Vagina (tissue), 2 donors: ENCODE measurements around the gene SCAF1. TPM values are rescaled to one million over a fixed set of nuclear protein-coding genes. Genes with fewer than 3 reads are reported as not detected.

Experiments used
- DNase-seq, 2 donors: peaks; one replicate each; pipeline ENCODE4 v3.0.0-alpha.2; 2017; ENCODE audit errors: extremely low spot score in 2 of 2
- H3K27ac ChIP-seq: fragments of 200-600 bp; sonication (generic); one replicate; pipeline ENCODE4 v1.5.1; 2019
- H3K27me3 ChIP-seq: fragments of 200-600 bp; sonication (generic); one replicate; pipeline ENCODE4 v1.5.1; 2019
- H3K36me3 ChIP-seq, 2 donors: fragments of 200-600 bp; sonication (generic); one replicate each; pipeline ENCODE4 v1.5.1; 2017 to 2019
- H3K4me1 ChIP-seq: fragments of 200-600 bp; sonication (generic); one replicate; pipeline ENCODE4 v1.5.1; 2019
- H3K4me3 ChIP-seq, 2 donors: fragments of 200-600 bp; sonication (generic); 1 replicate in 1 of 2; 2 replicates in 1 of 2; pipeline ENCODE4 v1.5.1; 2016 to 2019
- H3K9me3 ChIP-seq: fragments of 200-600 bp; sonication (generic); one replicate; pipeline ENCODE4 v1.5.1; 2019
- POLR2A ChIP-seq, 2 donors: fragments of 450-650 bp; IDR thresholded peaks; one replicate each; pipeline ENCODE4 v1.6.1; 2017; ENCODE audit warnings: antibody characterized with exemption in 2 of 2, mild to moderate bottlenecking in 2 of 2, moderate library complexity in 2 of 2
- POLR2AphosphoS5 ChIP-seq, 2 donors: sonication (generic); formaldehyde crosslinking; IDR thresholded peaks; one replicate each; pipeline ENCODE4 v1.9.0; 2017; ENCODE audit warnings: antibody characterized with exemption in 2 of 2, mild to moderate bottlenecking in 2 of 2, low read depth in 1 of 2; ENCODE audit not compliant: insufficient read depth in 1 of 2
- intact Hi-C: fragments of 100-400 bp; cut with DNase I; formaldehyde crosslinking; loops from one replicate; pipeline ENCODE4 v1.15.1; 2023
- total RNA-seq: library from RNA; depleted of rRNA; stranded (reverse); fragments of >200 nt; gene quantifications from one replicate; pipeline ENCODE4 v1.2.3, GENCODE V29; 2016
- TF ChIP-seq, protein P1 (sequence below), 3 experiments: fragments of 450-650 bp in 2 of 3; fragments of 200-600 bp in 1 of 3; sonication (generic) in 1 of 3; IDR thresholded peaks; one replicate each; pipeline ENCODE4 v1.5.1; 2017 to 2019; ENCODE audit warnings: antibody characterized with exemption in 3 of 3, mild to moderate bottlenecking in 2 of 3, moderate library complexity in 2 of 3

The SCAF1 gene
- total RNA-seq, 1 donor from 2014 or later: 20.4 TPM

DNA sequence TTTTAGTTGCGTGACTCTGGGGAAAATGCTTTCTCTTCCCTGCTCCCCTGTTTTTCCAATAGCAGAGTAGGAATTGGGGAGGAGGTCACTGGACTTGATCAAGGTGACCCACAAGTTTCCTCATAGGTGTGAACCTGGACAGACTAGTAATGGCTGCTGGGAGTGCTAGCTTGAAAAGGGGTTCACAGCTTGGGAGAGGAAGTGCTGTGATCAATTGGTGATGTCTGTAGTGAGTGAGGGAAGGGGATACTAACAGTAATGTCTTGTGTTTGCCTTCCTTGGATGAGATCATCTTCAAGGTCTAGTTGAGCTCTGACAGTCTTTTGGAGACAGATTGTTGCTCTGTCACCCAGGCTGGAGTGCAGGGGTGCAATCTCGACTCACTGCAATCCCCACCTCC lies 25.5 kb downstream of the SCAF1 start:
- Histone ChIP-seq H3K27me3 (no peaks in the 10 kb centered on the region), H3K4me3 (no peak overlapping the region), H3K27ac (no peak overlapping the region), H3K36me3 (peaks cover 0 to 5% of the 10 kb centered on the region in 2 donors), H3K4me1 (peaks cover 28% of the 10 kb centered on the region), H3K9me3 (no peaks in the 10 kb centered on the region)
- DNase-seq: no peak
- no peak for TF ChIP-seq POLR2AphosphoS5 (IDR thresholded peaks at IDR 0.05; ENCODE audit: insufficient read depth in 1 of 2, low read depth in 1 of 2)
- no peak for TF ChIP-seq POLR2A (IDR thresholded peaks at IDR 0.05)
- TF ChIP-seq, protein P1, sequence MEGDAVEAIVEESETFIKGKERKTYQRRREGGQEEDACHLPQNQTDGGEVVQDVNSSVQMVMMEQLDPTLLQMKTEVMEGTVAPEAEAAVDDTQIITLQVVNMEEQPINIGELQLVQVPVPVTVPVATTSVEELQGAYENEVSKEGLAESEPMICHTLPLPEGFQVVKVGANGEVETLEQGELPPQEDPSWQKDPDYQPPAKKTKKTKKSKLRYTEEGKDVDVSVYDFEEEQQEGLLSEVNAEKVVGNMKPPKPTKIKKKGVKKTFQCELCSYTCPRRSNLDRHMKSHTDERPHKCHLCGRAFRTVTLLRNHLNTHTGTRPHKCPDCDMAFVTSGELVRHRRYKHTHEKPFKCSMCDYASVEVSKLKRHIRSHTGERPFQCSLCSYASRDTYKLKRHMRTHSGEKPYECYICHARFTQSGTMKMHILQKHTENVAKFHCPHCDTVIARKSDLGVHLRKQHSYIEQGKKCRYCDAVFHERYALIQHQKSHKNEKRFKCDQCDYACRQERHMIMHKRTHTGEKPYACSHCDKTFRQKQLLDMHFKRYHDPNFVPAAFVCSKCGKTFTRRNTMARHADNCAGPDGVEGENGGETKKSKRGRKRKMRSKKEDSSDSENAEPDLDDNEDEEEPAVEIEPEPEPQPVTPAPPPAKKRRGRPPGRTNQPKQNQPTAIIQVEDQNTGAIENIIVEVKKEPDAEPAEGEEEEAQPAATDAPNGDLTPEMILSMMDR (IDR thresholded peaks at IDR 0.05): no peak
- intact Hi-C loops: loop anchor here (10.0 kb wide), 1 partner anchor 173 kb away; the partner anchor contains the start of gene RPS11

DNA sequence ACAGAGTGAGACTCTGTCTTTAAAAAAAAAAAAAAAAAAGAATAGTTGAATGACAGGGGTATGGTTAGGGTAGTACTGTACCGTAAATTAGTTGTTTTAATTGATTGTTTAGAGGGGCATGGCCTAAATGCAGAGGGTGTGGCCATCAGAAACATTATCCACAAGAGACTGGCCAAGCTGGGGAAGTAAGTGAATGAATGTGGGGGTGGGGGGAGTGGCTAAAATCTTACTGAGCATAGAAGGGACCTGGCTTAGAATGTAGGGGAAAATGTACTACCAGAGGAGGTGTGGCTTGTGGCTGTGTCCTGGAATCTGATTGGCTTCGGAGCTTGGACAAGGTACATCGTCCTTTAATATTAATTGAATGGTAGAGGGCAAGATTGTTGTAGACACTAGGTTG lies 27.5 kb downstream of the SCAF1 start:
- H3K4me3 ChIP-seq: no peak overlapping the region
- H3K27ac ChIP-seq: no peak overlapping the region
- no peak for TF ChIP-seq POLR2A (IDR thresholded peaks at IDR 0.05)
- TF ChIP-seq, protein P1 (IDR thresholded peaks at IDR 0.05): no peak
- TF ChIP-seq POLR2AphosphoS5 (IDR thresholded peaks at IDR 0.05; ENCODE audit: insufficient read depth in 1 of 2, low read depth in 1 of 2): no peak
- peaks cover 18% of the 10 kb centered on the region for H3K4me1 ChIP-seq
- no peak for DNase-seq
- no peaks in the 10 kb centered on the region for H3K27me3 ChIP-seq
- intact Hi-C loops: loop anchor here (10.0 kb wide), 1 partner anchor 175 kb away; the partner anchor contains the start of gene RPS11
- H3K36me3 ChIP-seq: no peaks in the 10 kb centered on the region
- no peaks in the 10 kb centered on the region for H3K9me3 ChIP-seq

DNA sequence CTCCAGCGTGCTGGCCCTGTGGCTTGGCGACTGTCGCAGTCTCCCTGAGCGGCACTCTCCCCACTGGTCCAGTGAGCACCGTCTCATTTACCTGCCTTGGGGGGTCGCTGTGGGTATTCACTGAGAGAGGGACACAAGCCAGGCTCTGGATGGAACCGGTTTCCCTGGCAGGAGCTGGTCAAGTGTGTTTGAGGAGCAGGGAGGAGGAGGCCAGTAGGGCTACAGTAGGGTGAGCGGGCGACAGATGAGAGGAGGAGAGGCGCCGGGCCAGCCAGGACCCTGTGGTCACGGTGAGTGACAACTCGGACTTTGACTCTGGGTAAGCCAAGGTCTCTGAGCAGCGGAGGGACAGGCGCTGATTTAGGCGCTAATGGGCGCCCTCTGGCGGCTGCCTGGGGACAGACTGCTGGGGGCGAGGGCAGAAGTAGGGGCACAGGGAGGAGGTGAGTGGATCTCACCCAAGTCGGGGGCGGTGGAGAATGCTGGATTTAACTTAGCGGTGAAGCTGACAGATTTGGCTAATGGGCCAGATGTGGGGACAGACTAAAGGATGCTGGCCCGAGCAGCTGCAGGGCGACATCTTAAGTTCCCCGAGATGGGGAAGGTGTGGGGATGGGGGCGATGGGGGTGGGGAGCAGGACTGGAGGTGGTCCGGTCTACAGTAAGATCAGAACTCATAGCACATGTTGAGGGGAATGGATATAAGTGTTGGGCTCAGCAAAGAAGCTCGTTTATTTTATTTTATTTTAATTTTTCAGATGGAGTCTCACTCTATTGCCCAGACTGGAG lies 30.3 kb downstream of the SCAF1 start:
- Histone ChIP-seq H3K36me3 (no peaks in the 10 kb centered on the region), H3K27ac (no peak overlapping the region), H3K4me1 (peaks cover 17% of the 10 kb centered on the region), H3K9me3 (no peaks in the 10 kb centered on the region), H3K27me3 (no peaks in the 10 kb centered on the region), H3K4me3 (no peak overlapping the region)
- no peak for DNase-seq
- TF ChIP-seq POLR2AphosphoS5 (IDR thresholded peaks at IDR 0.05; ENCODE audit: insufficient read depth in 1 of 2, low read depth in 1 of 2): no peak
- TF ChIP-seq POLR2A (IDR thresholded peaks at IDR 0.05): no peak
- TF ChIP-seq, protein P1 (IDR thresholded peaks at IDR 0.05): peak; percentile 56 to 84 (median 67)
- intact Hi-C loops: no loop called here

DNA sequence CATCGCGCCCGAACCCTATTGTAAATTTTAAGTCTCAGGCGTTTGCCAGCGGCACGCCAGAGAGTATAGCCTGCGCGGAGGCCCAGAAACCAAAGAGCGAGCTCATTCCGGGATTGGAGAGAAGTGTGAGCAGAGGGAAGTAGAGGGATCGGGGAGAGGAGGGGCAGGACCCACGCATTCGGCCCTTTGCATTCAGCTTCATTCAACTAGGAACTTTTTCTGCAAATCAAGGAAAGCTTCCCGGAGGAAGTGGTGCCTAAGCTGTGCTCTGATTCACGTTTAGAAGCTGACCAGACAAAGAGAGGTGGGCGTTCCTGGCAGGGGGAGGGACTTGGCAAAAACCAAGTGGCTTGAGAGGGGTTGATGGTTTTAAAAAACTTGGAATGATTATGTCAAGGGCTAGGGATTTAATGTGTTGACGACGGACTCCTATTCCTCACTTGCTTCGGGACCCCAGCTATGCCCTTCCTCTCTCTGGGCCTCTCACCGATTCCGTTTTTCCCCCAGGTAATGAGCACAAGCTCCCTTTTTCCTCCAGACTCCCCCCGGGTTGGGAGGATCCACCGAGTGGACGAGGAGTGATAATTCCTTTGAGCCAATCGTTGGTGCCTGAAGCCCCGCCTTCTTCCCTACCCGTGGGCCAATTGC lies 34.3 kb downstream of the SCAF1 start:
- Histone ChIP-seq H3K27ac (peak overlapping the region; percentile 95), H3K27me3 (no peaks in the 10 kb centered on the region), H3K9me3 (no peaks in the 10 kb centered on the region), H3K4me1 (peaks cover 54% of the 10 kb centered on the region), H3K36me3 (peaks cover 0 to 3% of the 10 kb centered on the region in 2 donors), H3K4me3 (peak overlapping the region; percentile 32 to 40)
- TF ChIP-seq, protein P1 (IDR thresholded peaks at IDR 0.05): no peak
- TF ChIP-seq POLR2A (IDR thresholded peaks at IDR 0.05): peak in 1 of 2 donors; percentile 21
- peak in 1 of 2 donors; percentile 55 for TF ChIP-seq POLR2AphosphoS5 (IDR thresholded peaks at IDR 0.05; ENCODE audit: insufficient read depth in 1 of 2, low read depth in 1 of 2)
- peak in 1 of 2 donors; percentile 96 for DNase-seq
- intact Hi-C loops: no loop called here
